A549 (cell line): ENCODE results near the gene MBP. TPM values are rescaled to one million over a fixed set of nuclear protein-coding genes. Genes with fewer than 3 reads are reported as not detected.
"Not testable (repeated sequence)": the region's sequence is repeated elsewhere in the genome, so short reads cannot be mapped to it uniquely, and the experiment has no call there.

Source experiments
- ATAC-seq, 2 experiments: fragments of 200-7000 bp in 1 of 2; fragments of >200 bp in 1 of 2; cut with Nextera tagmentation in 1 of 2; cut with Tn5 transposase in 1 of 2; 3 replicates each; pipeline versions ENCODE4 v1.8.0 to v1.9.1; 2018 to 2020; ENCODE audit warnings: mild to moderate bottlenecking in 1 of 2, moderate library complexity in 1 of 2
- CTCF ChIA-PET: fragments of 300-600 bp; sonication (Branson Sonifier 250); formaldehyde crosslinking; extraction: SDS; loops from one replicate; lab custom pipeline; 2021; ENCODE audit warnings: antibody characterized with exemption, inconsistent platforms; lab: Yijun Ruan, JAX
- POLR2A ChIA-PET: fragments of 350-600 bp; formaldehyde crosslinking; extraction: SDS; loops from one replicate; lab custom pipeline; 2021; ENCODE audit warnings: antibody characterized with exemption, inconsistent platforms; lab: Yijun Ruan, JAX
- DNase-seq, 2 experiments: peaks; one replicate each; pipeline versions ENCODE4 v3.0.0 to v3.0.0-alpha.2; 2011 to 2016; ENCODE audit warnings: low read depth in 1 of 2, low spot score in 1 of 2
- FAIRE-seq: peaks from 2 replicates; lab custom pipeline; 2011; peaks lifted over from hg19 to GRCh38; lab: Jason Lieb, UNC
- H3K27ac ChIP-seq, 2 experiments: fragments of >200 bp; sonication (Bioruptor Twin); formaldehyde crosslinking; 3 replicates each; pipeline ENCODE4 v1.5.1; 2016 to 2017
- H3K4me1 ChIP-seq: fragments of >200 bp; sonication (Bioruptor Twin); formaldehyde crosslinking; 3 replicates; pipeline ENCODE4 v1.6.1; 2016
- H3K4me2 ChIP-seq: fragments of >200 bp; sonication (Bioruptor Twin); formaldehyde crosslinking; 3 replicates; pipeline ENCODE4 v1.6.1; 2016
- H3K4me3 ChIP-seq: fragments of >200 bp; sonication (Bioruptor Twin); formaldehyde crosslinking; 3 replicates; pipeline ENCODE4 v1.5.1; 2016
- H3K9me3 ChIP-seq: fragments of >200 bp; sonication (Bioruptor Twin); formaldehyde crosslinking; 3 replicates; pipeline ENCODE4 v1.6.1; 2016
- ATOH8 ChIP-seq: fragments of 250-450 bp; sonication (Bioruptor Pico); IDR thresholded peaks from 2 replicates; pipeline ENCODE4 v1.5.0; 2020; ENCODE audit warnings: low read depth, mild to moderate bottlenecking, moderate library complexity
- CEBPB ChIP-seq, 2 experiments: fragments of >200 bp in 1 of 2; sonication (Bioruptor Twin) in 1 of 2; formaldehyde crosslinking in 1 of 2; IDR thresholded peaks; 2 replicates each; pipeline ENCODE4 v1.6.1; 2012 to 2016
- CHD2 ChIP-seq: fragments of 150-350 bp; IDR thresholded peaks from 2 replicates; pipeline ENCODE4 v1.6.1; 2014; ENCODE audit warnings: low read length; ENCODE audit not compliant: partially characterized antibody
- CHD4 ChIP-seq: fragments of 200-600 bp; sonication (generic); IDR thresholded peaks from 2 replicates; pipeline ENCODE4 v1.6.1; 2016; ENCODE audit warnings: antibody characterized with exemption, mild to moderate bottlenecking, borderline replicate concordance
- EHF ChIP-seq: fragments of 250-450 bp; sonication (Bioruptor Pico); IDR thresholded peaks from 2 replicates; pipeline ENCODE4 v1.5.0; 2020; ENCODE audit warnings: mild to moderate bottlenecking
- FOSB ChIP-seq: fragments of 250-450 bp; sonication (Bioruptor Pico); IDR thresholded peaks from 2 replicates; pipeline ENCODE4 v1.5.0; 2020; ENCODE audit warnings: mild to moderate bottlenecking, moderate library complexity
- FOSL2 ChIP-seq, 2 experiments: fragments of 450-650 bp in 1 of 2; fragments of >200 bp in 1 of 2; sonication (Bioruptor Twin) in 1 of 2; formaldehyde crosslinking; IDR thresholded peaks; 2 replicates each; pipeline versions ENCODE4 v1.5.0 to v1.6.1; 2016 to 2020; ENCODE audit warnings: mild to moderate bottlenecking in 1 of 2, moderate library complexity in 1 of 2
- HDAC2 ChIP-seq: fragments of 200-600 bp; sonication (generic); IDR thresholded peaks from 2 replicates; pipeline ENCODE4 v1.6.1; 2016
- HEYL ChIP-seq: fragments of 250-450 bp; sonication (Bioruptor Pico); IDR thresholded peaks from 2 replicates; pipeline ENCODE4 v1.8.0; 2021; ENCODE audit warnings: mild to moderate bottlenecking, moderate library complexity
- HMGXB4 ChIP-seq: fragments of 250-450 bp; sonication (Bioruptor Pico); IDR thresholded peaks from 2 replicates; pipeline ENCODE4 v1.5.0; 2021; ENCODE audit warnings: mild to moderate bottlenecking, moderate library complexity, borderline replicate concordance
- HOXA7 ChIP-seq: fragments of 250-450 bp; sonication (Bioruptor Pico); IDR thresholded peaks from 2 replicates; pipeline ENCODE4 v1.5.0; 2020; ENCODE audit warnings: mild to moderate bottlenecking, moderate library complexity
- HOXB13 ChIP-seq: fragments of 250-450 bp; sonication (Bioruptor Pico); IDR thresholded peaks from 2 replicates; pipeline ENCODE4 v1.5.0; 2020; ENCODE audit warnings: low read depth, mild to moderate bottlenecking, moderate library complexity
- HOXB5 ChIP-seq: fragments of 250-450 bp; sonication (Bioruptor Pico); IDR thresholded peaks from 2 replicates; pipeline ENCODE4 v1.5.0; 2020; ENCODE audit warnings: mild to moderate bottlenecking, moderate library complexity
- JUNB ChIP-seq: fragments of >200 bp; sonication (Bioruptor Twin); formaldehyde crosslinking; IDR thresholded peaks from 2 replicates; pipeline ENCODE4 v1.6.1; 2016
- MYC ChIP-seq: IDR thresholded peaks from 2 replicates; pipeline ENCODE4 v1.6.1; 2012; ENCODE audit warnings: mild to moderate bottlenecking, inconsistent platforms, low read length, improper control_type of control experiment, borderline replicate concordance
- NFE2L2 ChIP-seq: fragments of 150-350 bp; conservative IDR thresholded peaks from 2 replicates; pipeline ENCODE4 v1.6.1; 2014; ENCODE audit warnings: low read length
- NPAS2 ChIP-seq: fragments of 250-450 bp; sonication (Bioruptor Pico); IDR thresholded peaks from 2 replicates; pipeline ENCODE4 v1.8.0; 2022; ENCODE audit warnings: mild to moderate bottlenecking, moderate library complexity, borderline replicate concordance
- PBX3 ChIP-seq: IDR thresholded peaks from 2 replicates; pipeline ENCODE4 v1.6.1; 2012
- PHF8 ChIP-seq: fragments of 200-600 bp; sonication (generic); IDR thresholded peaks from 2 replicates; pipeline ENCODE4 v1.6.1; 2016; ENCODE audit warnings: low read depth, mild to moderate bottlenecking, antibody characterized with exemption, moderate library complexity, borderline replicate concordance
- POLR2A ChIP-seq: IDR thresholded peaks from 2 replicates; pipeline ENCODE4 v1.6.1; 2012; ENCODE audit warnings: mild to moderate bottlenecking, low read length
- POLR2AphosphoS2 ChIP-seq: conservative IDR thresholded peaks from 2 replicates; pipeline ENCODE4 v1.6.1; 2012; ENCODE audit warnings: low read length, improper control_type of control experiment, inconsistent platforms
- RAD21 ChIP-seq, 2 experiments: fragments of >200 bp in 1 of 2; sonication (Bioruptor Twin) in 1 of 2; formaldehyde crosslinking in 1 of 2; IDR thresholded peaks in 1 of 2; conservative IDR thresholded peaks in 1 of 2; 2 replicates in 1 of 2; 3 replicates in 1 of 2; pipeline ENCODE4 v1.6.1; 2012 to 2018; ENCODE audit warnings: inconsistent platforms in 1 of 2
- RCOR1 ChIP-seq: fragments of 150-350 bp; IDR thresholded peaks from 2 replicates; pipeline ENCODE4 v1.6.1; 2014; ENCODE audit warnings: antibody characterized with exemption, low read length, low read depth
- RNF2 ChIP-seq: fragments of 200-600 bp; sonication (generic); IDR thresholded peaks from 2 replicates; pipeline ENCODE4 v1.6.1; 2016; ENCODE audit warnings: low read depth, mild to moderate bottlenecking, antibody characterized with exemption, moderate library complexity, borderline replicate concordance
- USF2 ChIP-seq: fragments of 450-650 bp; IDR thresholded peaks from 2 replicates; pipeline ENCODE4 v1.6.1; 2014; ENCODE audit warnings: antibody characterized with exemption
- ZC3H11A ChIP-seq: fragments of 450-650 bp; IDR thresholded peaks from 2 replicates; pipeline ENCODE4 v1.6.1; 2014; ENCODE audit warnings: antibody characterized with exemption, mild to moderate bottlenecking
- WGBS: methylation state at CpG from one replicate; pipeline ENCODE4 v1.1.6; 2017; ENCODE audit errors: missing lambda C conversion rate; 5-methylcytosine and 5-hydroxymethylcytosine counted together
- polyA plus RNA-seq, 4 experiments: library from polyadenylated mRNA; depleted of rRNA in 3 of 4; stranded (reverse); fragments of >200 nt; fragmentation: RNase III in 1 of 4; extraction: RNeasy Plus Mini Kit Qiagen cat#74134 plus additional on column Dnase treatment in 1 of 4; gene quantifications; 2 replicates in 3 of 4; 3 replicates in 1 of 4; pipeline ENCODE4 v1.2.3, GENCODE V29; 2011 to 2017

The MBP gene
- polyA plus RNA-seq, 2 of the 4 experiments (the other 2 are of a cell fraction): 8.6 to 33.1 TPM

GRCh38 chr18:77022116-77022515 is 110.5 kb downstream of the MBP start:
- ATAC-seq (no peak), DNase-seq (no peak), FAIRE-seq (no peak)
- no peaks in the 10 kb centered on the region for H3K4me1 ChIP-seq
- H3K9me3 ChIP-seq: no peaks in the 10 kb centered on the region
- no peak overlapping the region for H3K27ac ChIP-seq
- no peak overlapping the region for H3K4me3 ChIP-seq
- POLR2A ChIA-PET: no interaction called here
- CTCF ChIA-PET: interaction anchor here (1.2 kb wide), 1 partner anchor 39 kb away, joined by 3 read pairs; no protein-coding TSS in a partner anchor
- 96% methylated on average over 12 of the region's 12 CpGs for WGBS
- no peak overlapping the region for H3K4me2 ChIP-seq
- TF ChIP-seq PBX3 (no peak), NFE2L2 (no peak), FOSB (CRISPR knock-in tag) (no peak), MYC (no peak), HOXB5 (no peak), HOXB13 (no peak), RCOR1 (no peak), ZC3H11A (no peak), JUNB (no peak), HEYL (CRISPR knock-in tag) (no peak), HMGXB4 (CRISPR knock-in tag) (no peak), HOXA7 (CRISPR knock-in tag) (no peak), FOSL2 (IDR thresholded peaks at IDR 0.05) (no peak), FOSL2 (CRISPR knock-in tag; IDR thresholded peaks at IDR 0.05) (no peak), POLR2A (no peak), NPAS2 (CRISPR knock-in tag) (no peak)
- TF ChIP-seq, all 56 proteins: peak for 0

- H3K27ac ChIP-seq, H3K4me3 ChIP-seq, H3K4me2 ChIP-seq, POLR2A ChIA-PET, H3K4me1 ChIP-seq, ATAC-seq, DNase-seq, CTCF ChIA-PET, FAIRE-seq, H3K9me3 ChIP-seq: not testable (repeated sequence)
- 93% methylated on average over 14 of the region's 14 CpGs for WGBS
These were observed 111.1 kb downstream of the MBP start for GRCh38 chr18:77021478-77021877.

- FAIRE-seq (no peak), DNase-seq (no peak), ATAC-seq (no peak)
- Histone ChIP-seq H3K4me3 (no peak overlapping the region), H3K27ac (no peak overlapping the region), H3K4me1 (no peaks in the 10 kb centered on the region), H3K9me3 (no peaks in the 10 kb centered on the region), H3K4me2 (no peak overlapping the region)
- 96% methylated on average over 9 of the region's 9 CpGs for WGBS
- ChIA-PET CTCF (interaction anchor here (1.2 kb wide), 1 partner anchor 9 kb away, joined by 3 read pairs; no protein-coding TSS in a partner anchor), POLR2A (no interaction called here)
- no peak for TF ChIP-seq EHF (CRISPR knock-in tag)
- TF ChIP-seq POLR2A: no peak
- TF ChIP-seq FOSL2 (IDR thresholded peaks at IDR 0.05): no peak
- no peak for TF ChIP-seq FOSL2 (CRISPR knock-in tag; IDR thresholded peaks at IDR 0.05)
- no peak for TF ChIP-seq ATOH8
- TF ChIP-seq POLR2AphosphoS2: no peak
- no peak for TF ChIP-seq CEBPB (IDR thresholded peaks at IDR 0.05)
- no peak for TF ChIP-seq CHD4
- TF ChIP-seq RNF2: no peak
- no peak for TF ChIP-seq NFE2L2
- no peak for TF ChIP-seq RCOR1
- no peak for TF ChIP-seq RAD21 (conservative IDR thresholded peaks at IDR 0.05 in 1 of 2, IDR thresholded peaks at IDR 0.05 in 1 of 2)
- no peak for TF ChIP-seq PBX3
- TF ChIP-seq HDAC2: no peak
- TF ChIP-seq USF2: no peak
- no peak for TF ChIP-seq PHF8
- TF ChIP-seq CHD2: no peak
These were observed 111.5 kb downstream of the MBP start for GRCh38 chr18:77021075-77021474.
